PFSK-1 (cell line): Measurements from ENCODE around the gene SMC4.

Source experiments
- POLR2AphosphoS5 ChIP-seq: IDR thresholded peaks from 2 replicates; pipeline ENCODE4 v1.6.1; 2012; ENCODE audit warnings: low read depth, mild to moderate bottlenecking, control low read depth, low read length, moderate library complexity
- SIN3A ChIP-seq: IDR thresholded peaks from 2 replicates; pipeline ENCODE4 v1.6.1; 2012; ENCODE audit warnings: mild to moderate bottlenecking, low read length, moderate library complexity, borderline replicate concordance; ENCODE audit not compliant: insufficient read depth
- TAF1 ChIP-seq: IDR thresholded peaks from 2 replicates; pipeline ENCODE4 v1.6.1; 2012; ENCODE audit warnings: low read length, control low read depth, borderline replicate concordance; ENCODE audit not compliant: insufficient read depth

DNA sequence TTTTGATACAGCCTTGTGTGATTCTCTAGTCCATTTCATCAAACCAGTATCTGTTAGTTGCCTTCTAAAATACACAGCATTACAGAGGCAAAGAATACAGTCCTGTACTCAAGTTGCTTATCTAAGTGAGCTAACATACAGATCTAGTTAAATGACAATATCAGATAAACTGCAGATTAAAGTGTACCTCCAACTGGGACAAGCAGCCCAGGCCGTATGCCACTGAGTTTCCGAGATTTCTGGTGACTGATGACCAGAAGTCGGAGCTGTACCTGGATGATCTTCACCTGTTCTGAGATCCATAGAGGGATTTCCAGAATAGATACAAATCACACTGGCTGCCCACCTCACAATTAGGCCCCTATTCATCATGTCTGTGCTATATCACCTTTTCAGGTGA lies 56.4 kb downstream of the SMC4 start:
- no peak for TF ChIP-seq POLR2AphosphoS5
- TF ChIP-seq TAF1, result no peak
- no peak for TF ChIP-seq SIN3A
